Dendritic cell treated with granulocyte-macrophage colony-stimulating factor and Interleukin-4, amounts not matched to agents 40 ng/mL and 50 ng/mL, for 4 days (primary cell): ENCODE data around the gene SRPX.

Source experiments
- H3K27ac Mint-ChIP-seq: one replicate; pipeline ENCODE4 v1.8.0; 2022; ENCODE audit warnings: mild to moderate bottlenecking, mixed read lengths
- H3K27me3 Mint-ChIP-seq: one replicate; pipeline ENCODE4 v1.8.0; 2022; ENCODE audit warnings: mild to moderate bottlenecking, mixed read lengths
- H3K36me3 Mint-ChIP-seq: one replicate; pipeline ENCODE4 v1.8.0; 2022; ENCODE audit warnings: low read depth, mixed read lengths
- H3K4me1 Mint-ChIP-seq: one replicate; pipeline ENCODE4 v1.8.0; 2022; ENCODE audit warnings: low read depth, mixed read lengths
- H3K4me3 Mint-ChIP-seq: one replicate; pipeline ENCODE4 v1.8.0; 2022; ENCODE audit warnings: mild to moderate bottlenecking, moderate library complexity, mixed read lengths
- H3K9me3 Mint-ChIP-seq: one replicate; pipeline ENCODE4 v1.8.0; 2022; ENCODE audit warnings: mixed read lengths
- intact Hi-C: fragments of 100-400 bp; cut with micrococcal nuclease; formaldehyde crosslinking; loops from one replicate; pipeline ENCODE4 v1.15.0; 2022

Gene SRPX

DNA sequence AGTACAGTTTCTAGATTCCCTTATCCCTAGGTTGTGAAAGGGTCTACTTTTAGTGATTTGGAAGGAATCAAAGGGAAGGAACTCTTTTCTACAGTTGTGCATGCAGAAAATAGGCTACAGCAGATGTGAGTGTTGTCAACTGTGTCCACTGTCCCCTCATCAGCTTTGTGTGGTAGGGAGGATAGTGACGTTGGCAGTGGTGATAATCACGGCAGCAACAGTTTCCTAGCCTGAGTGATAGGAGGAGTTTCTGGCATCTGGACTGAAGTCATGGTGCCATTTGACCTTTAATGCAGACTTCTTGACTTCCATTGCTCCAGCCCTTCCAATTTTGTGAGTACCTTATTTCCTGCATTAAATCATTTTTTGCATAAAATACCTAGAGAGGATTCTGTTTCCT, 39.3 kb downstream of the SRPX start:
- intact Hi-C loops = no loop called here
- Mint-ChIP-seq H3K27ac (no peak overlapping the region), H3K4me3 (no peak overlapping the region), H3K36me3 (no peaks in the 10 kb centered on the region), H3K4me1 (no peaks in the 10 kb centered on the region), H3K27me3 (no peaks in the 10 kb centered on the region), H3K9me3 (no peaks in the 10 kb centered on the region)

DNA sequence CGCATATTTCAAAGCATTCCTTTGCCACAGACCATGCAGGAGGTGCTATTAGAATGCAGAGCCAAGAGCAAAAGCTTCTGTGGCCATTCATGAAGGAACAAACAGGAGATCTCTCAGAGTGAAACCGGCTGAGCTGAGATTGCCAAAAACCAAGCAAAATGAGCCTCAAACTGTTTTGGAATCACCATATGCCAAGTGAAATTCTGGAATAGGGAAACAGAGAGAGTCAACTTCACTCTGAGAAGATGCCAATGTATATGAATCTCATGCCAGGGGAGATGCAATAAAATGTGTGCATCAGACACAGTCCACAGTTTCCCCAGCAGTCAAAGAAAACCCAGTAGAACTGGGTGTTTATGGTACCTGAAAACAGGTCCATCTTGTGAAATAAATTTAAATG, 42.3 kb downstream of the SRPX start:
- Mint-ChIP-seq H3K36me3 (no peaks in the 10 kb centered on the region), H3K9me3 (no peaks in the 10 kb centered on the region), H3K27me3 (no peaks in the 10 kb centered on the region), H3K4me1 (no peaks in the 10 kb centered on the region), H3K4me3 (no peak overlapping the region), H3K27ac (no peak overlapping the region)
- intact Hi-C loops = no loop called here

DNA sequence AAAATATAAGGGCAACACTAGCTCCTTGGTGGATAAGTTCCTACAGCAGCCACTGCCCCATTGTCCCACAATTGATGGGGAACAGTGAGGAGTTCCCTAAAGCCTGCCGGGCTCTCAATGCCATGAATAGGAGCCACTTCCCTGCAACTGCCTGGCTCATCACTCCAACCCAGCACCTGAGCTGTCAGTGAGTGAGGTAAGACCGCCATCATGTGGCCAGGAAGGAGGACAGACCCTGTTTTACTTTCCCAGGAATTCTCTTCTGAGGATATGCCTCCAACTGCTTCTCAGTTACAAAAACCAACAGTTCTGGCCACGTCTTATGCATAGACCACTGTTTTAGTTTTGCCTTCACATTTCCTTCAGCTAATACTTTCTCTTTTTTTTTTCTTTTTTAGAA, 45.5 kb downstream of the SRPX start:
- Mint-ChIP-seq H3K4me3 (no peak overlapping the region), H3K36me3 (no peaks in the 10 kb centered on the region), H3K9me3 (no peaks in the 10 kb centered on the region), H3K27me3 (no peaks in the 10 kb centered on the region), H3K27ac (no peak overlapping the region), H3K4me1 (no peaks in the 10 kb centered on the region)
- intact Hi-C loops = no loop called here

DNA sequence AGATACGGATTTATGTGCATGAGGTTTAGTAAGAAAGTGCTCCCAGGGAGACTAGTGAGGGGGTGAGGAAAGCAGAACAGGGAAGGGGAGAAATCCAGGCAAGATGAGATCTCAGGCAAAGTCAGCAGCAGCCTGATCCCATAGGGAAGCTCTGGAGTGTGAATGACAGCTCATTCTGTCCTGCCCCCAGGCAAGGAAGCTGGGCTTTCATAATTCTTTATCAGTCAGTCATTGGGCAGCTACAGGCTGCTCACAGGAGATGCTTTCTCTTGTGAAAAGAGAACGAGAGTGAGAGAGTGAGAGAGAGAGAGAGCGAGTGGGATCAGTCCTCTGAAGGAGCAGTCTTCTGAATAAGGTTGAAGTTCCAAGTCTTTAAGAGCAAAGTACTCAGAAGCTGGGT, 48.1 kb downstream of the SRPX start:
- no peaks in the 10 kb centered on the region for H3K36me3 Mint-ChIP-seq
- H3K27ac Mint-ChIP-seq = no peak overlapping the region
- intact Hi-C loops = no loop called here
- no peaks in the 10 kb centered on the region for H3K27me3 Mint-ChIP-seq
- no peaks in the 10 kb centered on the region for H3K9me3 Mint-ChIP-seq
- no peak overlapping the region for H3K4me3 Mint-ChIP-seq
- H3K4me1 Mint-ChIP-seq = peaks cover 5% of the 10 kb centered on the region

DNA sequence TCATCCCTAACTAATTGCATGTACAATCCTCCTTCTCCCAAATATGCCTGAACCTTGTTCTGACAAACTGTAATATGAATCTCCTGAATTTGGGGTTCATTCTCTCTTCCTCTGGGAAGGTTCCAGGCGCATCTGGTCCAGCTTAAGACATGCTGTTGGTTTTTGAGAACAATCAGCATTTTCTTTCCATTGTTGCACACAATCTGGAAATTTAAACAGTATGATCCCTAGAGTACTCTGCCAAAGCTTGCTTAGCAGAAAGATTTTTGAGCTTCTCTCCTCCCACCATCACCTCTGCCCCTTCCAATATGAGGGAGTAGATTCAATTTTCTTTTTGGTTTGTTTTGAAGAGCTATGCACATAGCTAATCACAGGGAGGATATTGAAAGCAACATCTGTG, 50.1 kb downstream of the SRPX start:
- H3K4me1 Mint-ChIP-seq = peaks cover 5% of the 10 kb centered on the region
- intact Hi-C loops = no loop called here
- no peaks in the 10 kb centered on the region for H3K9me3 Mint-ChIP-seq
- H3K27ac Mint-ChIP-seq = no peak overlapping the region
- H3K4me3 Mint-ChIP-seq = no peak overlapping the region
- H3K36me3 Mint-ChIP-seq = no peaks in the 10 kb centered on the region
- H3K27me3 Mint-ChIP-seq = no peaks in the 10 kb centered on the region

DNA sequence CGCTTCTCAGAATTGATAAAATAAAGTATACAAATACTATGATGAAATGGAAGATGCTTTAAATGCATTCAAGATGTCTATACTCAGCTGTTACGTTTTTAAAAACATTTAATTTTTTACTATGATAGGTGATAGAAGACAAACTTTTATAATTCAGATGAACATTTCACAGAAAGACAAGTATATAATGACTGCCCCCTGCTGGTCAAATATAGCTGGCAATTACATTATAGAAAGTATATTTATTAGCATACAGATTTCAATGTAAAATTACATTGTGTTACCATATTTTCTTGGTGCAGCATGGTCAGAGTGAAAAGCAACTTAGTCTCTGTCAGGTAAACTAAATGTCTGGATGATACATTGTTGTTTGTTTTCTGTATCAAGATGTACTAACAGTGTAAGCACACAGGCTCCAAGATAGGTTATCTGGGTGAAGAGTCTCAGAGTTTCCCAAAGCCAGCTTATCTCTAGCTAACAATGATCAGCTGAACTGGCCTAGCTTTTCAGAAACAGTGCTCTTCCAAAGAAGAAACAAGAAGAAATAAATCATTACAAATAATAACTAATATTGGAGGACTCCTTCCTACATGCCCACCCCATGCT, 54.1 kb downstream of the SRPX start:
- Mint-ChIP-seq H3K4me3 (no peak overlapping the region), H3K27ac (no peak overlapping the region), H3K9me3 (no peaks in the 10 kb centered on the region), H3K4me1 (peaks cover 5% of the 10 kb centered on the region), H3K27me3 (no peaks in the 10 kb centered on the region), H3K36me3 (no peaks in the 10 kb centered on the region)
- intact Hi-C loops = loop anchor here (2.0 kb wide), 1 partner anchor 240 kb away; no protein-coding TSS in a partner anchor

DNA sequence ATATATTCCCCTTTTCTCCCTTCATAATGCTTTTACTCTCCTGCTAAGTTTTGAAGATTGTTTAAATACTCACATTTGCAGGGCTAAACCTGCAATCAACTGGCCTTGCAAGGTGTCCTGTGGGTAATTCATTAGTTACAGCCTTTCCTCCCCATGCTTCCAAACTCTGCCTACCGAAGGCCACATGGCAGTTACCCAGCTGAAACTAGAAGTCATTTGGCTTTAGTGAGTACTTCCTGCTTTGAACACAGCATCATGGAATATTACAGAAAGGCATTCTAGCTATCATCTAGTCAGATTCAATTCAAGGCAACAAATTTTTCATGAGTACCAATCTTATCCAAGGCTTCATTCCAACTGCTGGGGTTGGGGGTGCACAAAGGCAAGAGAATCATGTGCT, 55.6 kb downstream of the SRPX start:
- Mint-ChIP-seq H3K27ac (no peak overlapping the region), H3K4me1 (peaks cover 5% of the 10 kb centered on the region), H3K4me3 (no peak overlapping the region), H3K27me3 (no peaks in the 10 kb centered on the region), H3K9me3 (no peaks in the 10 kb centered on the region), H3K36me3 (no peaks in the 10 kb centered on the region)
- intact Hi-C loops = no loop called here

DNA sequence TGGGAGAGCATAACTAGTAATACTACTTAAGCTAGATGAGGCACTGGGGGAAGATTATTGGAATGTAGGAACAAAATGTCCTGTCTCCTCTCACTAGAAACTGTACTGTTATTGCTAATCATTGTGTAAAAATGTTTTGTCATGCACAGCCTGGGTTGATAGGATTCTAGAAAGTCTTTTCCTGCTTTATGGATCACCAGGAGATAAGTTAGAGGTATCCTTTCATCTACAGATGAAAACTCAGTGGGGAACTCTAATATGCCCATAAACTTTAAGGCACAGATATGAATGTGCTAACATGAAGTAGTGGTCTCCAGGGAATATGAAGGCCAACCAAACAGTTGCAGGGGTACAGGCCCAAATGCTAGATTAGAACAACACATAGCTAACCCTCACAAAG, 57.5 kb downstream of the SRPX start:
- Mint-ChIP-seq H3K27ac (no peak overlapping the region), H3K4me3 (no peak overlapping the region), H3K4me1 (peaks cover 4% of the 10 kb centered on the region), H3K9me3 (no peaks in the 10 kb centered on the region), H3K36me3 (no peaks in the 10 kb centered on the region), H3K27me3 (no peaks in the 10 kb centered on the region)
- intact Hi-C loops = no loop called here

DNA sequence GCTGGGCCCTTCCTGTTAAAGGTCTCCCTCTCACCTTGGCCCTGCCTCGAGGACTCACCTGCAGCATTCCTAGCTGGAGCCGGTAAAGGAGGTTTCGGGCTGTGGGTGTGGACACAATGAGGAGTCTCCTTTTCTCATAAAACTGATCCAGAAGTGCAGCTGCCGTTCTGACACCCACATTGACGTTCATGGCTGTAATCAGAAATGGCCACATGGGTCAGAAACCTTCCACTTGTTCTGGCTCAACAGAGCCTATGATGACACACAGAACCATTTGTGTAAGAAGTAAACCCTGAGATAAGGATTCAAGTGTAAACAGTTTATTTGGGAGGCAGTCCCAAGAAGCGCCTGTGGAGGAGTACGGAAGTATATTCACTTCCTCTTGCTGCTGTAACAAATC, 63.8 kb downstream of the SRPX start:
- Mint-ChIP-seq H3K9me3 (no peaks in the 10 kb centered on the region), H3K36me3 (no peaks in the 10 kb centered on the region), H3K27ac (no peak overlapping the region), H3K4me3 (no peak overlapping the region), H3K4me1 (no peaks in the 10 kb centered on the region), H3K27me3 (no peaks in the 10 kb centered on the region)
- intact Hi-C loops = no loop called here

DNA sequence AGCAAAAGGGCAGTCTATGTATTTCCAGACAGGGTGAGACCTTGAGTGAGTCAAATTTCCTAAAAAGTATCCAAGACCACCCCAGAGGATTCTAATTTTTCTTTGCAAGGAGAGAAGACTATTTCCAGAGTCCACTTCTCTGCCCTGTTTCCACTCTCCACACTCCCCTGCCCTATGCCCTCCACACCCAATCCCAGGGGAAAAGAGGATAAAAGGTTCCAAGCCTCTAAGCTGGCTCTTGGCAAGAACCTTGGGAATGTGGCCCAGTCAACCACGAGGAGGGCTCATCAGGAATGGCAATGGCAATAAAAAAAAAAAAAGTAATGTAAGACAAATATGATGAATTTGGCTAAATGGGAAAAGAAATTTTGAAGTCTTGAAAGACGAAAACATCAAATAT, 65.9 kb downstream of the SRPX start:
- no peaks in the 10 kb centered on the region for H3K9me3 Mint-ChIP-seq
- no peaks in the 10 kb centered on the region for H3K4me1 Mint-ChIP-seq
- H3K27me3 Mint-ChIP-seq = no peaks in the 10 kb centered on the region
- intact Hi-C loops = no loop called here
- no peak overlapping the region for H3K4me3 Mint-ChIP-seq
- H3K36me3 Mint-ChIP-seq = no peaks in the 10 kb centered on the region
- H3K27ac Mint-ChIP-seq = no peak overlapping the region

DNA sequence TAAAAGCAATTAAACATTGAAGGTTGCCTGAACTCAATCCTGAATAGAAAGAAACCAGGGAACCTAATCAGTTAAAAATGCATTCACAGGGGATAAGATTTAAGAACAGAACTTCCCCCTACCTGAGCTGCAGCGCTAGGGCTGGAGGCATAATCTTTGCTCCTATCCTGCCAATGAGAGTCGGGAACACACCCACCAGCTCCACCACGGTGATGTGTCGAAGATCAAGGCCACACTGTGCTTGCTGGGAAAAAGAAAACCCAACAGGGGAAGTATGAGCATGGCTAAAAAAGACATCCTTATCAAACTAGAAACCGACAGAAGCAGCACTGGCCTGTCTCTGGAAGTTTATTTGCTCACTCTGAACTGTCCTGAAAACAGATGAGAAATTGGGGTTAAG, 66.3 kb downstream of the SRPX start:
- intact Hi-C loops = no loop called here
- Mint-ChIP-seq H3K27me3 (no peaks in the 10 kb centered on the region), H3K36me3 (no peaks in the 10 kb centered on the region), H3K27ac (no peak overlapping the region), H3K9me3 (no peaks in the 10 kb centered on the region), H3K4me3 (no peak overlapping the region), H3K4me1 (no peaks in the 10 kb centered on the region)

DNA sequence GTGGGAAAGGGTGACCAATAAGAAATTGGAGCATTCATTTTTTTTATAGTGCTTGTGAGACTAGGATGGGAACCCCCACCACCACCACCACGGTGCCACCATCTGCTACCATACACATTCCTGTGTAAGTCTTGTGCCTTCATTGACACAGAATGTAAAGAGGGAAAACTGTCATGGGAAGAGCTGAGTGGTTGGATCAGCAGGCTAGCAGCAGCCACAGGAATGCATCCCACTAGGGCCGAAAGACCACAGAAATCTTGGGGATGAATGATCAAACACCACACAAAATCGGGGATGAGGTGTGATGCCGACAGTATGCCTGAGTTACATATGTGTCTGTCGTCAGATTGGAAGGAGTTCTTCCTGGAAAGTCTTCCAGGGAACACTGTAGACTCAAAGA, 69.2 kb downstream of the SRPX start:
- no peak overlapping the region for H3K27ac Mint-ChIP-seq
- intact Hi-C loops = no loop called here
- no peak overlapping the region for H3K4me3 Mint-ChIP-seq
- H3K9me3 Mint-ChIP-seq = no peaks in the 10 kb centered on the region
- H3K4me1 Mint-ChIP-seq = no peaks in the 10 kb centered on the region
- no peaks in the 10 kb centered on the region for H3K27me3 Mint-ChIP-seq
- H3K36me3 Mint-ChIP-seq = no peaks in the 10 kb centered on the region

DNA sequence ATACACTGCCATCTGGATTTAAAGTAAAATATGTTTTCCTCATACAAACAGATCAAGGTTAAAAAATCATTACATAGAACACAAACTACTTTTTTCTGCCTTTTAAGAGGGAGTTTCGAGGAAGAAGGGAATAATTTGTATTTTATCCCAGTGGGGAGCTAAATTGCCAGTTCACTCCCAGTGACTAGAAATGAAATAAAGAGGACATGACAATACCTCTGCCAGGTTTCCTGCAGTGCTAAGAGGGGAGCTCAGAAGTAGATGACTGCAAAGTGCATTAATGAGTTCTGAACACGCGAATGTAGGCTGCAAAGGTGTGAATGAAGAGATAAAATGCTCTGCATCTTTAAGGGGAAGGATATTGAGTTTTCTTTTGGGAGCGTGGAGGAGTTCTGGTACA, 69.7 kb downstream of the SRPX start:
- no peaks in the 10 kb centered on the region for H3K4me1 Mint-ChIP-seq
- no peaks in the 10 kb centered on the region for H3K36me3 Mint-ChIP-seq
- H3K4me3 Mint-ChIP-seq = no peak overlapping the region
- H3K9me3 Mint-ChIP-seq = no peaks in the 10 kb centered on the region
- no peak overlapping the region for H3K27ac Mint-ChIP-seq
- intact Hi-C loops = no loop called here
- H3K27me3 Mint-ChIP-seq = no peaks in the 10 kb centered on the region

DNA sequence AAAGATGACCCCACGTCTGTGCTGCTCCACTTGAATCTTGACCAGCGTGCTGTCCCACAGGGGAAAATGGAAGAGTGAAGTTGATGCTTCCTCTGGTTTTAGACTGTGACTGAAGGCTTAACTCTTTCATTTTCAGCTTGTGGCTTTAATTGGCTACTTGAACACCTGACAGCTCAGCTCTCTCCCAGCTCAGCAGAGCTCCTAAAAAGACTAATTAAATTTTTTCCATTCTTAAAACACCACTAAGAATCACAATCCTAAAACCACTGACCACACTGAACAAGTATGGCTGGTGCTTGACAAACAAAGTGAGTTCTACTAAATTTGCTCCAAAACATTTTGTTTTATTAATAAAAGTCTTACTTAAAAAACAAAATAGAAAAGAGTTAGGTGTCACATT, 71.7 kb downstream of the SRPX start:
- Mint-ChIP-seq H3K4me1 (no peaks in the 10 kb centered on the region), H3K27me3 (no peaks in the 10 kb centered on the region), H3K9me3 (no peaks in the 10 kb centered on the region), H3K36me3 (no peaks in the 10 kb centered on the region), H3K4me3 (no peak overlapping the region), H3K27ac (no peak overlapping the region)
- intact Hi-C loops = no loop called here

DNA sequence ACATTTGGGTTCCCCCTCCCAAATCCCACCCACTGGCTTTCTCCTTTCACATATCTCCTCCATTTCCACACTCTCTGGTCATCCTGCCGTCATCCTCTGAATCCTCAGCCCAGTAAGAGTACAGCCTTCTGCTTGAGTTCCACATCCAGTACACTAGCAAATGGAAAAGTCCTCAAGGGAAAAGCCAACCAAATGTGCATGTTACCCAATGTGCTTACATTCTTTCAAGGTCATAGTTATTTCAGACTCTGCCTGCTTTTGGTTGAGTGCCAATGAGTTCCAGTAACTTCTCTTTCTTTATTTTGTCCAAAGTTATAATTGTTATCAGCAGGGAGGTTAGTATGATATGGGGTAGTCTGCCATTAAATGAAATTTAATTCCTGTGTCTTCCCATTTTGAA, 78.1 kb downstream of the SRPX start:
- Mint-ChIP-seq H3K36me3 (no peaks in the 10 kb centered on the region), H3K4me1 (no peaks in the 10 kb centered on the region), H3K4me3 (no peak overlapping the region), H3K9me3 (no peaks in the 10 kb centered on the region), H3K27me3 (no peaks in the 10 kb centered on the region), H3K27ac (no peak overlapping the region)
- intact Hi-C loops = no loop called here
